ENCODE measurements around the gene BICRAL.
A peak's percentile ranks its signal among the peaks of the same experiment; 100 is the strongest.
"Not testable (repeated sequence)": the region's sequence is repeated elsewhere in the genome, so short reads cannot be mapped to it uniquely, and the experiment has no call there.

BICRAL gene

GRCh38 chr6:42873313-42873712 is 91.5 kb downstream of the BICRAL start:
- H3K9me3 ChIP-seq (ENCODE audit: control insufficient read depth, low read length) = no peaks in the 10 kb centered on the region
- 87 to 97% methylated on average over 2 of the region's 2 CpGs for WGBS, 2 experiments

GRCh38 chr6:42877695-42878094 is 95.8 kb downstream of the BICRAL start:
- 89 to 91% methylated on average over 3 of the region's 3 CpGs for WGBS, 2 experiments
- no peak overlapping the region for H3K27ac ChIP-seq (ENCODE audit: insufficient read depth, low read depth, low read length, poor library complexity, severe bottlenecking)
- no peaks in the 10 kb centered on the region for H3K9me3 ChIP-seq (ENCODE audit: control insufficient read depth, low read length)
- no peak overlapping the region for H3K4me3 ChIP-seq (ENCODE audit: insufficient read depth, low read depth, low read length)
- no peaks in the 10 kb centered on the region for H3K27me3 ChIP-seq (ENCODE audit: control insufficient read depth, insufficient read depth, low read length, poor library complexity, severe bottlenecking)
- no peaks in the 10 kb centered on the region for H3K4me1 ChIP-seq (ENCODE audit: control insufficient read depth, insufficient read depth, low read length)
- peaks cover 9% of the 10 kb centered on the region for H3K36me3 ChIP-seq (ENCODE audit: control insufficient read depth, insufficient read depth, low read length)

More at GRCh38 chr6:42873313-42873712, 91.5 kb downstream of the BICRAL start:
- Histone ChIP-seq H3K4me3 (ENCODE audit: insufficient read depth, low read depth, low read length) (no peak overlapping the region), H3K27ac (ENCODE audit: insufficient read depth, low read depth, low read length, poor library complexity, severe bottlenecking) (no peak overlapping the region), H3K36me3 (ENCODE audit: control insufficient read depth, insufficient read depth, low read length) (no peaks in the 10 kb centered on the region), H3K4me1 (ENCODE audit: control insufficient read depth, insufficient read depth, low read length) (no peaks in the 10 kb centered on the region), H3K27me3 (ENCODE audit: control insufficient read depth, insufficient read depth, low read length, poor library complexity, severe bottlenecking) (no peaks in the 10 kb centered on the region)

- H3K4me3 ChIP-seq (ENCODE audit: insufficient read depth, low read depth, low read length) = peak within 1 kb of the TSS; percentile 83
- H3K9me3 ChIP-seq (ENCODE audit: control insufficient read depth, low read length) = no peaks in the 10 kb centered on the region
- H3K36me3 ChIP-seq (ENCODE audit: control insufficient read depth, insufficient read depth, low read length) = peaks cover 26% of the 10 kb centered on the region
- no peaks in the 10 kb centered on the region for H3K27me3 ChIP-seq (ENCODE audit: control insufficient read depth, insufficient read depth, low read length, poor library complexity, severe bottlenecking)
- peak within 1 kb of the TSS; percentile 88 for H3K27ac ChIP-seq (ENCODE audit: insufficient read depth, low read depth, low read length, poor library complexity, severe bottlenecking)
- no peaks in the 10 kb centered on the region for H3K4me1 ChIP-seq (ENCODE audit: control insufficient read depth, insufficient read depth, low read length)
- WGBS, 2 experiments = 1 to 4% methylated on average over 41 of the region's 41 CpGs
These were observed 97.8 kb downstream of the BICRAL start, which contains the start of gene RPL7L1 for GRCh38 chr6:42879372-42880239. RPL7L1 (plus strand) TSS chr6:42879616; CDS start chr6:42879911, 295 bp downstream.

GRCh38 chr6:42880240-42880817 is 98.5 kb downstream of the BICRAL start:
- peak overlapping the region; percentile 88 for H3K27ac ChIP-seq (ENCODE audit: insufficient read depth, low read depth, low read length, poor library complexity, severe bottlenecking)
- not testable (repeated sequence) for H3K4me1 ChIP-seq (ENCODE audit: control insufficient read depth, insufficient read depth, low read length); H3K27me3 ChIP-seq (ENCODE audit: control insufficient read depth, insufficient read depth, low read length, poor library complexity, severe bottlenecking); H3K9me3 ChIP-seq (ENCODE audit: control insufficient read depth, low read length)
- H3K4me3 ChIP-seq (ENCODE audit: insufficient read depth, low read depth, low read length) = peak overlapping the region; percentile 83
- WGBS, 2 experiments = 30 to 33% methylated on average over 25 of the region's 25 CpGs
- H3K36me3 ChIP-seq (ENCODE audit: control insufficient read depth, insufficient read depth, low read length) = peaks cover 34% of the 10 kb centered on the region

- peaks cover 39% of the 10 kb centered on the region for H3K36me3 ChIP-seq (ENCODE audit: control insufficient read depth, insufficient read depth, low read length)
These were observed 99.0 kb downstream of the BICRAL start for GRCh38 chr6:42880871-42881270.

GRCh38 chr6:42885702-42886101 is 103.8 kb downstream of the BICRAL start:
- Histone ChIP-seq H3K4me1 (ENCODE audit: control insufficient read depth, insufficient read depth, low read length) (no peaks in the 10 kb centered on the region), H3K36me3 (ENCODE audit: control insufficient read depth, insufficient read depth, low read length) (peaks cover 42% of the 10 kb centered on the region), H3K4me3 (ENCODE audit: insufficient read depth, low read depth, low read length) (no peak overlapping the region), H3K27ac (ENCODE audit: insufficient read depth, low read depth, low read length, poor library complexity, severe bottlenecking) (no peak overlapping the region), H3K9me3 (ENCODE audit: control insufficient read depth, low read length) (no peaks in the 10 kb centered on the region), H3K27me3 (ENCODE audit: control insufficient read depth, insufficient read depth, low read length, poor library complexity, severe bottlenecking) (no peaks in the 10 kb centered on the region)
- WGBS, 2 experiments = 92 to 97% methylated on average over 4 of the region's 4 CpGs

More at GRCh38 chr6:42880871-42881270, 99.0 kb downstream of the BICRAL start:
- H3K27ac ChIP-seq (ENCODE audit: insufficient read depth, low read depth, low read length, poor library complexity, severe bottlenecking); H3K27me3 ChIP-seq (ENCODE audit: control insufficient read depth, insufficient read depth, low read length, poor library complexity, severe bottlenecking); H3K9me3 ChIP-seq (ENCODE audit: control insufficient read depth, low read length); H3K4me1 ChIP-seq (ENCODE audit: control insufficient read depth, insufficient read depth, low read length): not testable (repeated sequence)
- 88% methylated on average over 12 of the region's 12 CpGs for WGBS, 2 experiments
- peak overlapping the region; percentile 83 for H3K4me3 ChIP-seq (ENCODE audit: insufficient read depth, low read depth, low read length)

- not testable (repeated sequence) for H3K27me3 ChIP-seq (ENCODE audit: control insufficient read depth, insufficient read depth, low read length, poor library complexity, severe bottlenecking); H3K4me3 ChIP-seq (ENCODE audit: insufficient read depth, low read depth, low read length); H3K9me3 ChIP-seq (ENCODE audit: control insufficient read depth, low read length); H3K4me1 ChIP-seq (ENCODE audit: control insufficient read depth, insufficient read depth, low read length); H3K27ac ChIP-seq (ENCODE audit: insufficient read depth, low read depth, low read length, poor library complexity, severe bottlenecking)
- H3K36me3 ChIP-seq (ENCODE audit: control insufficient read depth, insufficient read depth, low read length) = peaks cover 30% of the 10 kb centered on the region
- 96 to 97% methylated on average over 4 of the region's 4 CpGs for WGBS, 2 experiments
These were observed 106.3 kb downstream of the BICRAL start for GRCh38 chr6:42888201-42888600.

- peaks cover 13% of the 10 kb centered on the region for H3K36me3 ChIP-seq (ENCODE audit: control insufficient read depth, insufficient read depth, low read length)
- H3K9me3 ChIP-seq (ENCODE audit: control insufficient read depth, low read length) = no peaks in the 10 kb centered on the region
- 68 to 73% methylated on average over 4 of the region's 4 CpGs for WGBS, 2 experiments
- peak overlapping the region; percentile 94 for H3K27ac ChIP-seq (ENCODE audit: insufficient read depth, low read depth, low read length, poor library complexity, severe bottlenecking)
- H3K4me1 ChIP-seq (ENCODE audit: control insufficient read depth, insufficient read depth, low read length) = no peaks in the 10 kb centered on the region
- no peaks in the 10 kb centered on the region for H3K27me3 ChIP-seq (ENCODE audit: control insufficient read depth, insufficient read depth, low read length, poor library complexity, severe bottlenecking)
- peak overlapping the region; percentile 87 for H3K4me3 ChIP-seq (ENCODE audit: insufficient read depth, low read depth, low read length)
These were observed 108.0 kb downstream of the BICRAL start for GRCh38 chr6:42889815-42890214.

- no peaks in the 10 kb centered on the region for H3K4me1 ChIP-seq (ENCODE audit: control insufficient read depth, insufficient read depth, low read length)
- 14 to 15% methylated on average over 63 of the region's 63 CpGs for WGBS, 2 experiments
- peak overlapping the region; percentile 94 for H3K27ac ChIP-seq (ENCODE audit: insufficient read depth, low read depth, low read length, poor library complexity, severe bottlenecking)
- H3K9me3 ChIP-seq (ENCODE audit: control insufficient read depth, low read length) = no peaks in the 10 kb centered on the region
- no peaks in the 10 kb centered on the region for H3K27me3 ChIP-seq (ENCODE audit: control insufficient read depth, insufficient read depth, low read length, poor library complexity, severe bottlenecking)
- H3K36me3 ChIP-seq (ENCODE audit: control insufficient read depth, insufficient read depth, low read length) = peaks cover 6% of the 10 kb centered on the region
- peak overlapping the region; percentile 87 for H3K4me3 ChIP-seq (ENCODE audit: insufficient read depth, low read depth, low read length)
These were observed 108.7 kb downstream of the BICRAL start for GRCh38 chr6:42890311-42891198.
